Vagina (tissue), 2 donors: ENCODE results near the gene NLGN4Y. TPM values are rescaled to one million over a fixed set of nuclear protein-coding genes. Genes with fewer than 3 reads are reported as not detected.

Experiments used
- DNase-seq, 2 donors: peaks; one replicate each; pipeline ENCODE4 v3.0.0-alpha.2; 2017; ENCODE audit errors: extremely low spot score in 2 of 2
- H3K27ac ChIP-seq: fragments of 200-600 bp; sonication (generic); one replicate; pipeline ENCODE4 v1.5.1; 2019
- H3K27me3 ChIP-seq: fragments of 200-600 bp; sonication (generic); one replicate; pipeline ENCODE4 v1.5.1; 2019
- H3K36me3 ChIP-seq, 2 donors: fragments of 200-600 bp; sonication (generic); one replicate each; pipeline ENCODE4 v1.5.1; 2017 to 2019
- H3K4me1 ChIP-seq: fragments of 200-600 bp; sonication (generic); one replicate; pipeline ENCODE4 v1.5.1; 2019
- H3K4me3 ChIP-seq, 2 donors: fragments of 200-600 bp; sonication (generic); 1 replicate in 1 of 2; 2 replicates in 1 of 2; pipeline ENCODE4 v1.5.1; 2016 to 2019
- H3K9me3 ChIP-seq: fragments of 200-600 bp; sonication (generic); one replicate; pipeline ENCODE4 v1.5.1; 2019
- CTCF ChIP-seq, 3 experiments: fragments of 450-650 bp in 2 of 3; fragments of 200-600 bp in 1 of 3; sonication (generic) in 1 of 3; IDR thresholded peaks; one replicate each; pipeline ENCODE4 v1.5.1; 2017 to 2019; ENCODE audit warnings: antibody characterized with exemption in 3 of 3, mild to moderate bottlenecking in 2 of 3, moderate library complexity in 2 of 3
- POLR2A ChIP-seq, 2 donors: fragments of 450-650 bp; IDR thresholded peaks; one replicate each; pipeline ENCODE4 v1.6.1; 2017; ENCODE audit warnings: antibody characterized with exemption in 2 of 2, mild to moderate bottlenecking in 2 of 2, moderate library complexity in 2 of 2
- POLR2AphosphoS5 ChIP-seq, 2 donors: sonication (generic); formaldehyde crosslinking; IDR thresholded peaks; one replicate each; pipeline ENCODE4 v1.9.0; 2017; ENCODE audit warnings: antibody characterized with exemption in 2 of 2, mild to moderate bottlenecking in 2 of 2, low read depth in 1 of 2; ENCODE audit not compliant: insufficient read depth in 1 of 2
- intact Hi-C: fragments of 100-400 bp; cut with DNase I; formaldehyde crosslinking; loops from one replicate; pipeline ENCODE4 v1.15.1; 2023
- total RNA-seq: library from RNA; depleted of rRNA; stranded (reverse); fragments of >200 nt; gene quantifications from one replicate; pipeline ENCODE4 v1.2.3, GENCODE V29; 2016

The NLGN4Y gene
- total RNA-seq, 1 donor from 2014 or later = not detected

- Histone ChIP-seq H3K27ac (no peak overlapping the region), H3K9me3 (no peaks in the 10 kb centered on the region), H3K4me3 (no peak overlapping the region), H3K4me1 (no peaks in the 10 kb centered on the region), H3K27me3 (no peaks in the 10 kb centered on the region), H3K36me3 (no peaks in the 10 kb centered on the region)
- DNase-seq = no peak
- intact Hi-C loops = no loop called here
- no peak for TF ChIP-seq POLR2A (IDR thresholded peaks at IDR 0.05)
- no peak for TF ChIP-seq CTCF (IDR thresholded peaks at IDR 0.05)
- TF ChIP-seq POLR2AphosphoS5 (IDR thresholded peaks at IDR 0.05; ENCODE audit: insufficient read depth in 1 of 2, low read depth in 1 of 2) = no peak
Observed at GRCh38 chrY:14543506-14543905, 19.2 kb downstream of the NLGN4Y start.

- intact Hi-C loops = no loop called here
- TF ChIP-seq POLR2AphosphoS5 (IDR thresholded peaks at IDR 0.05; ENCODE audit: insufficient read depth in 1 of 2, low read depth in 1 of 2) (no peak), CTCF (IDR thresholded peaks at IDR 0.05) (no peak), POLR2A (IDR thresholded peaks at IDR 0.05) (no peak)
- H3K4me3 ChIP-seq = no peak overlapping the region
- no peaks in the 10 kb centered on the region for H3K9me3 ChIP-seq
- DNase-seq = no peak
- no peak overlapping the region for H3K27ac ChIP-seq
- no peaks in the 10 kb centered on the region for H3K36me3 ChIP-seq
- H3K27me3 ChIP-seq = no peaks in the 10 kb centered on the region
- no peaks in the 10 kb centered on the region for H3K4me1 ChIP-seq
Observed at GRCh38 chrY:14581294-14581693, 57.0 kb downstream of the NLGN4Y start.

- no peak for DNase-seq
Observed at GRCh38 chrY:14586725-14587124, 62.4 kb downstream of the NLGN4Y start.

GRCh38 chrY:14601372-14601771 lies 77.0 kb downstream of the NLGN4Y start:
- Histone ChIP-seq H3K9me3 (no peaks in the 10 kb centered on the region), H3K4me3 (no peak overlapping the region), H3K4me1 (no peaks in the 10 kb centered on the region), H3K27ac (no peak overlapping the region), H3K36me3 (no peaks in the 10 kb centered on the region), H3K27me3 (no peaks in the 10 kb centered on the region)
- no peak for TF ChIP-seq POLR2A (IDR thresholded peaks at IDR 0.05)
- intact Hi-C loops = no loop called here
- no peak for DNase-seq

More at GRCh38 chrY:14586725-14587124, 62.4 kb downstream of the NLGN4Y start:
- Histone ChIP-seq H3K9me3 (no peaks in the 10 kb centered on the region), H3K27ac (no peak overlapping the region), H3K27me3 (no peaks in the 10 kb centered on the region), H3K36me3 (no peaks in the 10 kb centered on the region), H3K4me3 (no peak overlapping the region), H3K4me1 (no peaks in the 10 kb centered on the region)
- TF ChIP-seq POLR2AphosphoS5 (IDR thresholded peaks at IDR 0.05; ENCODE audit: insufficient read depth in 1 of 2, low read depth in 1 of 2) (no peak), CTCF (IDR thresholded peaks at IDR 0.05) (no peak), POLR2A (IDR thresholded peaks at IDR 0.05) (no peak)
- intact Hi-C loops = no loop called here

DNA sequence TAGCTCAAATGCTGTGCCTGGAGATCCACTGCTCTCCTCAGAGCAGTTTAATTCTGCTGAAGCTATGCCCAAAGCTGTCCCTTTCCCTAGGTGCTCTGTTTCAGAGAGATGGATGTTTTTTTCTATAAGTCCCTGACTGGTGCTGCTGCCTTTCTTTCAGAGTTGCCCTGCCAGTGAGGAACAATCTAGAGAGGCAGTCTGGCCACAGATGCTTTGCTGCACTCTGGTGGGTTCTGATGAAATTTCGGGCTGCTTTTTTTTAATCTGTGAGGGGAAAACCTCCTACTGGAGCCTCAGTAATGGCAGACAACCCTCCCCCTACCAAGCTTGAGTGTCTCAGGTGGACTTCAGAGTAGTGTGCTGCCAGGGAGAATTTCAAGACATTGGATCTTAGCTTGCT lies 93.3 kb downstream of the NLGN4Y start:
- DNase-seq = no peak
- no peak overlapping the region for H3K4me3 ChIP-seq

More for the DNA sequence above, 93.3 kb downstream of the NLGN4Y start:
- no peak for TF ChIP-seq POLR2AphosphoS5 (IDR thresholded peaks at IDR 0.05; ENCODE audit: insufficient read depth in 1 of 2, low read depth in 1 of 2)
- TF ChIP-seq CTCF (IDR thresholded peaks at IDR 0.05) = no peak
- TF ChIP-seq POLR2A (IDR thresholded peaks at IDR 0.05) = no peak
- no peak overlapping the region for H3K27ac ChIP-seq
- no peaks in the 10 kb centered on the region for H3K36me3 ChIP-seq
- intact Hi-C loops = no loop called here
- H3K27me3 ChIP-seq = no peaks in the 10 kb centered on the region
- H3K9me3 ChIP-seq = no peaks in the 10 kb centered on the region
- no peaks in the 10 kb centered on the region for H3K4me1 ChIP-seq
